GM18517 (cell line): ENCODE data around the gene TLE5.
"Not testable (repeated sequence)": the region's sequence is repeated elsewhere in the genome, so short reads cannot be mapped to it uniquely, and the experiment has no call there.

Experiments used
- ATAC-seq: cut with Tn5 transposase; IDR thresholded peaks from one replicate; pipeline ENCODE4 v1.9.1; 2021; ENCODE audit warnings: mild to moderate bottlenecking, moderate library complexity; ENCODE audit not compliant: unreplicated experiment

Gene TLE5

GRCh38 chr19:3027981-3028304 is 34.4 kb downstream of the TLE5 start:
- ATAC-seq, result no peak

GRCh38 chr19:3027292-3027691 is 35.0 kb downstream of the TLE5 start:
- no peak for ATAC-seq

- ATAC-seq, result no peak
Measured at GRCh38 chr19:3026768-3027167, 35.5 kb downstream of the TLE5 start.

GRCh38 chr19:3025549-3025886 is 36.8 kb downstream of the TLE5 start:
- ATAC-seq, result no peak

- no peak for ATAC-seq
Measured at GRCh38 chr19:3024870-3025548, 37.3 kb downstream of the TLE5 start.

GRCh38 chr19:3024509-3024869 is 37.8 kb downstream of the TLE5 start:
- no peak for ATAC-seq

- ATAC-seq, result no peak
Measured at GRCh38 chr19:3020321-3020960, 41.9 kb downstream of the TLE5 start.

- no peak for ATAC-seq
Measured at GRCh38 chr19:3019211-3019854, 43.0 kb downstream of the TLE5 start.

- no peak for ATAC-seq
Measured at GRCh38 chr19:3017923-3018322, 44.4 kb downstream of the TLE5 start.

- ATAC-seq, result no peak
Measured at GRCh38 chr19:3015126-3016057, 46.9 kb downstream of the TLE5 start.

GRCh38 chr19:3014135-3014534 is 48.2 kb downstream of the TLE5 start:
- no peak for ATAC-seq

GRCh38 chr19:3013263-3013725 is 49.0 kb downstream of the TLE5 start:
- no peak for ATAC-seq

GRCh38 chr19:3012621-3013262 is 49.6 kb downstream of the TLE5 start:
- ATAC-seq, result no peak

- not testable (repeated sequence) for ATAC-seq
Measured at GRCh38 chr19:3012059-3012458, 50.2 kb downstream of the TLE5 start.

- ATAC-seq, result no peak
Measured at GRCh38 chr19:3010871-3011270, 51.4 kb downstream of the TLE5 start.

GRCh38 chr19:3008994-3009393 is 53.3 kb downstream of the TLE5 start:
- no peak for ATAC-seq

- no peak for ATAC-seq
Measured at GRCh38 chr19:3007975-3008374, 54.3 kb downstream of the TLE5 start.

GRCh38 chr19:3006075-3006767 is 56.1 kb downstream of the TLE5 start:
- no peak for ATAC-seq

- no peak for ATAC-seq
Measured at GRCh38 chr19:3005345-3005744, 57.0 kb downstream of the TLE5 start.

GRCh38 chr19:3004522-3004921 is 57.8 kb downstream of the TLE5 start:
- ATAC-seq, result no peak
